Posterior cingulate gyrus (tissue), 11 donors: ENCODE data around the gene GSTM2.

Experiments used
- DNase-seq, 10 donors: peaks; one replicate each; pipeline versions ENCODE4 v3.0.0 to v3.0.0-alpha.2; 2020 to 2021; ENCODE audit warnings: mixed read lengths in 3 of 10
- intact Hi-C: fragments of 100-400 bp; cut with DNase I; formaldehyde crosslinking; loops from one replicate; pipeline ENCODE4 v1.15.1; 2023

GSTM2 gene

DNA sequence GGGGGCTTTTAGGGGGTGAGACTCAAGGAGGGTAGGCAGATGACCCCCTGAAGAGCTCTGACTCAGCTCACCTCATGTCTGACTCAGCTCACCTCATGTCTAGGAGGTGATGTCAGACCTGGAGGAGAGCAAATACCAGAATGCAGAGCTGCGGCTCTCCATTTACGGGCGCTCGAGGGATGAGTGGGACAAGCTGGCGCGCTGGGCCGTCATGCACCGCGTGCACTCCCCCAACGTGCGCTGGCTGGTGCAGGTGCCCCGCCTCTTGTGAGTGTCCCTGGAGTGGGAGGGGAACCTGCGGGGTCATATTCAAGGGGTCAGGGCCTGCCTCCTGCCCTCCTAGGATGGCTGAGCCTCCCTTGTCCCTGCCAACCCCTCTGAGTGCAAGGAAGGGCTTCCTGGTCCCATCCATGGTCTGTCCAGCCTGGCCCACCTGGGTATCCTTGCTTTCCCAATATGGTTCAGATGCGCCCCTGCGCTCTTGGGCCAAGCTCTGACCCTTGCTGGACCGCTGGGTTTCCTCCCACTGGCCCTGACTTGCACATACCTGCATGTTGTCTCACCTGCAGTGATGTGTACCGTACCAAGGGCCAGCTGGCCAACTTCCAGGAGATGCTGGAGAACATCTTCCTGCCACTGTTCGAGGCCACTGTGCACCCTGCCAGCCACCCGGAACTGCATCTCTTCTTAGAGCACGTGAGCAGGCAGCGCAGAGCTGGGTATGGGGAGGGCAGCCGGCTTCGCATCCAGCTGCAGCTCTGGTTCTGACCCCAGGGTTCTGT lies 39.1 kb upstream of the GSTM2 start:
- peak in 1 of 10 donors; percentile 77 for DNase-seq
- intact Hi-C loops = no loop called here

DNA sequence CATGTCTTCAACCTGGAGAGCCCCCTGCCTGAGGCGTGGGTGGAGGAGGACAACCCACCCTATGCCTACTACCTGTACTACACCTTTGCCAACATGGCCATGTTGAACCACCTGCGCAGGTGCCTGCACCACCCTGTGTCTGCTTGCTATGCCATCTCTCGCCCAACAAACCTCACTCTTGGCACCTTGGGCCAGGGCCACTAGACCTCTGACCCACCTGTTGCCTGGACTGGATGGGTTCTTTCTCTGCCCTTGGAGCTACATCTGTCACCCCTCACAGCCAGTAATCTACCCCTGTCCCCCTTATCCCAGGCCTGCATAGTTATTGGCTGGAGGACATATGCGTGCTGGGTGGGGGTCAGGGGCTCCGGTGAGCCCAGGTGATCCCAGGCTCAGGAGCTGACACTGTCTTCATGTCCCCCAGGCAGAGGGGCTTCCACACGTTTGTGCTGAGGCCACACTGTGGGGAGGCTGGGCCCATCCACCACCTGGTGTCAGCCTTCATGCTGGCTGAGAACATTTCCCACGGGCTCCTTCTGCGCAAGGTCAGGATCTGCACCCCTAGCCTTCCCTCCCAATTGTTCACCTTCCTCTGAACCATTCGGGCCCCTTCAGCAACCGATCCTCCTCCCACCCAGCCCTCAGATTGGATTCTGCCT lies 38.4 kb upstream of the GSTM2 start:
- no peak for DNase-seq
- intact Hi-C loops = loop anchor here (5.0 kb wide), 1 partner anchor 82 kb away; the partner anchor contains the start of gene GNAI3

DNA sequence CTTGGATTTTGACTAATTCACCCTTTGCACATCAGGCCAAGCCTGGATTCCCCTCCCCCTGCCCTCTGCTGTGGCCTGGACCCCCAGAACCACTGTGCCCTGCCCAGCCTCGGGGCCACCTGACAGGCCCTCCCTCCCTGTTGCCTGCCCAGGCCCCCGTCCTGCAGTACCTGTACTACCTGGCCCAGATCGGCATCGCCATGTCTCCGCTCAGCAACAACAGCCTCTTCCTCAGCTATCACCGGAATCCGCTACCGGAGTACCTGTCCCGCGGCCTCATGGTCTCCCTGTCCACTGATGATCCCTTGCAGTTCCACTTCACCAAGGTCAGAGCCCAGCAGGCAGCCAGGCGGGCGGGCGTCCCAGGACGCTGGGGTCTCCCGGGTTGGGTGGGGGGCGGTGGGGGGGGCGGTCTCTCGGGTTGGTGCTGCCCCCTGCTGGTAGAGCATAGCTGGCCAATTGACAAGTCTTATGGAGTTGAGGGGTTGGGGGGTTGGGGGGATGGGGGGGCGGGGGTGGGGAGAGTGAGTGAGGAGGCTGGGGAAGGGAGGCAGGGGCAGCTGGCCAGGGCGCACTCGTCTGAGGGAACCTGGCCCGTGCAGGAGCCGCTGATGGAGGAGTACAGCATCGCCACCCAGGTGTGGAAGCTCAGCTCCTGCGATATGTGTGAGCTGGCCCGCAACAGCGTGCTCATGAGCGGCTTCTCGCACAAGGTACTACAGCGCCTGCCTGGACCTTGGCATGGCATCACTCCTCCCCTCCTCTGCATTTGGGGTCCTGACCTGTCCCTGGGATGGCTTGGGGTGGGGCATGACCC lies 37.6 kb upstream of the GSTM2 start:
- intact Hi-C loops = loop anchor here (5.0 kb wide), 1 partner anchor 83 kb away; the partner anchor contains the start of gene GNAI3

DNA sequence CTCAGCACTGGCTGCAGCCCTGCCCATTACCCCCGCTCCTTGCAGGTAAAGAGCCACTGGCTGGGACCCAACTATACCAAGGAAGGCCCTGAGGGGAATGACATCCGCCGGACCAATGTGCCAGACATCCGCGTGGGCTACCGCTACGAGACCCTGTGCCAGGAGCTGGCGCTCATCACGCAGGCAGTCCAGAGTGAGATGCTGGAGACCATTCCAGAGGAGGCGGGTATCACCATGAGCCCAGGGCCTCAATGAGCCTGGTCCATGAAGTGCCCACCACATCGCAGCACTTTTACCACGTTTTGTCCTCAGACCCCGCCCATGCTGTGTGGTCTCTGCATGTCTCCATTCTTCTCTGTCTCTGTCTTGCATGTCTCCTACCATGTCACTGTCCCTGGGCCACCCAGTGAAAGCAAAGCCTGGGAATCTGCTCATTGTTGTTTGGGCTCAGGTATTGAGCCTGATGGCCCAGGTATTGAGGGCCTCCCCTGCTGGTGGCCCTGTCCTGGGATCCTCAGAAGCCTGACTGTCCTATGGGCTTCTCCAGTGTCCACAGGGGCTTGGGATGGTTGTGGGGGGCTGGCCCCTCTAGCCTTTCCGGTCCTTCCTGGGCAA lies 36.9 kb upstream of the GSTM2 start:
- DNase-seq = peak in 1 of 10 donors; percentile 69
- intact Hi-C loops = loop anchor here (5.0 kb wide), 1 partner anchor 84 kb away; the partner anchor contains the start of gene GNAI3

More for the DNA sequence above, 37.6 kb upstream of the GSTM2 start:
- DNase-seq = peak in 1 of 10 donors; percentile 85

DNA sequence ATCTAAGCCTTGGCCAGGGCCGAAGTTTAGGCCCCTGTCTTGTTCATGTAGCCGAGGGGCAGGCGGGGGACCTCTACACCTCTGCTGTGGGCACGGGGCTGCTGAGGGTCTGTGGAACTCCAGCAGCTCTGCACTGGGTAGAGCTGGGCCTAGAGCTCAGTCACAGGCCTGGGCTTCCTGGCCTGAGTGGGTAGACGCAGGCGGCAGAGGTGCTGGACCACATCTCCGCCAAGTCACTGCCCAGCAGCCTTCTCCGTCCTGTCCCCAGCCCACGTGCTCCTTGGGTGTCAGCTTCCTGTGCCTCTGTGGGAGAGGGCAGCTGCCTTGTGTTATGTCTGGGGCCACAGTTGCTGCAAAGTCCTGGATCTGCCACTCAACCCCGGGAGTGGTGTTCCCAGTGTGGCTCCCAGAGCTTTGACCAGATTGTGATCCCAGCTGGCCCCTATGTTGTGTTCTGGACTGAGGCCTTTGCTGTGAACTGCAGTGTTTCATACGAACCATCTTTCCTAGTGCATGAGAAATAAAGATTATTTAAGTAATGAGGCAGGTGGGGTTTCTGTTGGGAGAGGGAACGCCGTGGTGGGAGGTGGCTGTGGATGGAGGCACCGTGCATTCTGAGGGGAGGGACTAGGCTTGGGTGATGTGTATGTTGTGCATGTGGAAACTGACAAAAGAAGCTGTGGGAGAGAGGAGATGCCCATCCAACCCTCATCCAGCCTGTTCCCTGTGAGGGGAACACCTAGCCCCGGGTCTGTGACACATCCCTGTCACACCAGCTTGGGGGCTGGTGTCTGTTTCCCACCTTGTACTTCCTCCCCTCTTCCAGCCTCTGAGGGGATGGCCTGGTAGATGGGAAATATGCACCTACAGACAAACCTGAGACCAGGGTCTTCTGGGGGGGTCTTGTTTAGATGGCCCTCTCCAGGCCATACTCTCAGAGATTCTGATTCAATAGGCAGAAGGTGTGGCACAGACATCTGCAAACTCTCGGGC lies 36.0 kb upstream of the GSTM2 start:
- DNase-seq = peak in 1 of 10 donors; percentile 87
- intact Hi-C loops = loop anchor here (5.0 kb wide), 1 partner anchor 85 kb away; the partner anchor contains the start of gene GNAI3

DNA sequence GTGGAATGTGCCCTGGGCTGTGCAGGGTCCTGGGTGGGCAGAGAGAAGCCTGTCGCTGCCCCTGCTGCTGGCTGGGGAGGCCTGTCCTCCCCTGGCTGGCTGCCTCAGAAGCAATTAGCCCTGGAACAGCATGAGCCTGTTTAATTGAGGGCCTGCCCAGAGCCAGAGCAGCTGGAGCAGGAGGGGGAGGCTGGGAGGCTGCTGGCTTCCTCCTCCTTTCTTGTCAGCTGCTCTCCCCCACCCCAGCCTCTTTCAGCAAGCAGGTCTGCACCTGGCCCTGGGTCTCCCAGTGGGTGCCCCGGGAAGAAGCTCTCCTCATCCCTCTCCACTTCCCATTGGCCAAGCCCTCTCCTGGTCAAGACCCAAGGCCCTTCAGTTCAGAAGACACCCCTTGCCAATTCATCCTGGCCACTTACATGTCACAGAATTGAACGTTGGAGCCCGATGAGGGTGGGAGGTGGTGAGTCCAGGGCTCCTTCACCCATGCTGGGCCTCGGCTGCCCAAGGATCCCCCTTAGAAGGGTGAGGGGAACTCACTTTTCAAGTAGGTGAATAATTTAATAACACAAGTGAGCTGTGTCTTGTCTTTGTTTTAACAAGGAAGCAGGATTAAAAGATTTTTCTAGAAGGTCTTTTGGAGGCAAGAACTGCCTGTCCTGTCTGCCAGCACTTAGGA lies 35.0 kb upstream of the GSTM2 start:
- intact Hi-C loops = loop anchor here (5.0 kb wide), 1 partner anchor 86 kb away; the partner anchor contains the start of gene GNAI3
- peak in 8 of 10 donors; percentile 53 to 94 (median 62) for DNase-seq

DNA sequence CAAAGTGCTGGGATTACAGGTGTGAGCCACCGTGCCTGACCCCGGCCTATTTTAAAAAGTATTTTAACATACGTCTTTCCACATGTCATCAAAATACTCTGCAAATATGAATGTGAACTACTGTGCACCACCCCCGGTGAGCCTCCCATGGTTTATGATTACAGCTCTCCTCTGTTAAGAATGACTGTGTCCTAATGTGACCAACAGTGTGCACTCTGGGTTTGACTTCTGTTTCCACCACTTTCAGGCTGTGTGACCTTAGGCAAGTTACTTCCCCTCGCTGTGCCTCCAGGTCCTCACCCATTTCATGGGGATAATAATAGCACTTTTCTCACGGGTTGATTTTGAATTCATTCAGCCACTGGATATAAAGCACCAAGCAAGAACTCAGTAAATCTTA lies 33.6 kb upstream of the GSTM2 start:
- intact Hi-C loops = loop anchor here (5.0 kb wide), 1 partner anchor 87 kb away; the partner anchor contains the start of gene GNAI3
- no peak for DNase-seq

DNA sequence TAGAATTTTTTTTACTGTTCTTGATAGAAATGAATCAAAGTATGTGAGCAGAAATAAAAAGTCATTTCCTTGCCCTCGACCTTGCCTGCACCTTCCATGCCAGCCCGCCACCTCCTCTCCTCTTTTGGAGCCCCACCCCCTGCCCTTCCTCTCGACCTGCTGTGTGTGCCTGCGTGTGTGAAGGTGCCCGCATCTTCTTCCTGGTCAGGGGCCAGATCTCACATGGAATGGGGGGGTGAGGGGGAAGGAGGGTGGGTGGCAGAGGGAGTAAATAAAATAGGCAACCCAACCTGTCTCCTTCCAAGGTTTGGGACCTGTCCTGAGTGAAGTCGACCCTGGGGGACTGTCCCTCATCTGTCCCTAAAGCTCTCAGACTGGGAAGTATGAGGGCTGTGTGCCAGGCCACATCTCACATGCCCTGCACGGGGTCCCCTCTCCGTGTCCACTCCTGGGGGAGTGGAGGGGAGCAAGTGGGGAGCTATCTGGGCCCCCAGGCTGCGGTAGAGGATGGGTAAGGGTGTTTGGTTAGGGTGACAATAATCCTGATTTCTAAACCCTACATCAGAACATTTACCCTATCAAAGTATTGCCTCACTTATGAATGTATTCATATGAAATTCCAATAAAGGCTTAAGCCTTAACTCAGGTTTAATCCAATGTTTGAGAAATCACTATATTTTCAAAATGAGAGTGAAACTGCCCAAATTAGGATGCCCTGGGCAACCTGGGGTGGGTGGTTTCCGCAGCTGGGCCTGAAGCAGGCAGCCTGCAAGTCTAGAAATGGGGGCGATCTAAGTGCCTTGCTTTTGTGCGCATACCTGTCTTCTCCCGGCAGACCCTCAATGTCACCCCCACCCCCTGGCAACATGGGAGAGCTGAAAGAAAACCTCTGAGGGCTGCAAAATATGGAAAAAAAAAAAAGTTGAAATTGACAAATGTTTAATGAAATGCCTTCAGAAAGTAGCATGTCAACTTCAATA lies 32.8 kb upstream of the GSTM2 start:
- intact Hi-C loops = loop anchor here (5.0 kb wide), 1 partner anchor 88 kb away; the partner anchor contains the start of gene GNAI3
- peak in 1 of 10 donors; percentile 61 for DNase-seq

DNA sequence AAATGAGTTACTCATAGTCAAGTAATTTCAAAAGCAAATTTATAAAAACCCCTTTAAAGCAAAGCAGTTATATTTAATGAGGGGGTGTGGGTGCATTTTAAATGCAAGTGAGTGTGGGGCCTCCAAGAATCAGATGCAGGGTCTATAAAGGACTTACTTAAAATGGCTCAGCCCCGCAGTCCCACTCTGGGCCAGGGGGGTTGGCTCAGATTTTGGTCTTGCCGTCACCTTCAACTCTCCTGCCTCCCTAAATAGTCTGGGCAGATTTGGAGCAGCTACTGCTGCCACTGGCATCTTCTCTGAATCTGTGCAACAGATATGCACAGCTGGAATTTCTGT lies 32.0 kb upstream of the GSTM2 start:
- intact Hi-C loops = no loop called here
- DNase-seq = no peak

DNA sequence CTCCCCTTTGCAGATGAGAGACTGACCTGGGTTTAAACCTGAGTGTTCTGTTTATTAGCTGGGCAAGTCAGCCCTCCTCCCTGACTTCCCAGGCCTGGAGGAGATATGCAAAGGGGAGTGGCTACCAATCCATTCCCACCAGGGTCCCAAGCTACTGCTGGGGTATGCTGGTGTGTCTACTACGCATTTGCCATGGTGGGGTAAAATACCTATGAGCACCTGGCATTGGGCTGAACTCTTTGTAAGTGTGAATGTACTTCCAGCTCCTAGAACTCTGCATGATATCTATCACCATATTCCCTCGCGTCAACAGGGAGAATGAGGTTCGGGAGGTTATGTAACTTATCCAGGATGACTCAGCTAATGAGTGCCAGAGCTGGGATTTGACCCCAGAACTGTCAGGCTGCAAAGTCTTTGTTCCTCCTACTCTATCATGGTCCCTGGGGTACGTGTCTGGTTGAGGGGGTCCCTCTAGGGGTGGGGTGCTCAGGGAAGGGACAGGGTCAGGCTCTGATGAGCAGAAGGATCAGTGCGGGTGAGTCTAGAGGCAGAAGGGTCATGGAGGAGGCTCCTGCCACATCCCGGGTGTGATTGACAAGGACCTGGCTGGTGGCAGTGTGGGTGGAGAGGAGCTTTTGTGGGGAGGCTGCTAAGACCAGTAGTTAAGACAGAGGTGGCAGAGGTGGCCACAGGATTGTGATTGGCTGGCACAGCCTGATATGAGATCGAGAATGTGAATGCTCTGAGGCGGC lies 31.5 kb upstream of the GSTM2 start:
- peak in 1 of 10 donors; percentile 44 for DNase-seq
- intact Hi-C loops = no loop called here

DNA sequence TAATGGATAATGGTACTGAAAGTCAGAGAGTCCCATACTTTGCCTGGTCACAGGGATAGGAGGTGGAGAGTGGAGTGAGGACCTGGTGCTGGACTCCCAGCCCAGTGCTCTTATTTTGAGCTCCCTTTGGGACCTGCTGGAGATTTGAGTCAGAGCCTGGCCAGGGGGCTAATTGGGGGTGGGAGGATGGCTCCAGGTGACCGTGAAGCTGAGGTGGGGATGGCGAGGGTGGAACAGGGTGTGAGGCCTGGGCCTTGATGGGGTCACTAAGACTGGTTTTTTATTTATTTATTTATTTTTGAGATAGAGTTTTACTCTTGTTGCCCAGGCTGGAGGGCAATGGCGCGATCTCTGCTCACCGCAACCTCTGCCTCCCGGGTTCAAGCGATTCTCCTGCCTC lies 30.4 kb upstream of the GSTM2 start:
- DNase-seq = no peak
- intact Hi-C loops = no loop called here

DNA sequence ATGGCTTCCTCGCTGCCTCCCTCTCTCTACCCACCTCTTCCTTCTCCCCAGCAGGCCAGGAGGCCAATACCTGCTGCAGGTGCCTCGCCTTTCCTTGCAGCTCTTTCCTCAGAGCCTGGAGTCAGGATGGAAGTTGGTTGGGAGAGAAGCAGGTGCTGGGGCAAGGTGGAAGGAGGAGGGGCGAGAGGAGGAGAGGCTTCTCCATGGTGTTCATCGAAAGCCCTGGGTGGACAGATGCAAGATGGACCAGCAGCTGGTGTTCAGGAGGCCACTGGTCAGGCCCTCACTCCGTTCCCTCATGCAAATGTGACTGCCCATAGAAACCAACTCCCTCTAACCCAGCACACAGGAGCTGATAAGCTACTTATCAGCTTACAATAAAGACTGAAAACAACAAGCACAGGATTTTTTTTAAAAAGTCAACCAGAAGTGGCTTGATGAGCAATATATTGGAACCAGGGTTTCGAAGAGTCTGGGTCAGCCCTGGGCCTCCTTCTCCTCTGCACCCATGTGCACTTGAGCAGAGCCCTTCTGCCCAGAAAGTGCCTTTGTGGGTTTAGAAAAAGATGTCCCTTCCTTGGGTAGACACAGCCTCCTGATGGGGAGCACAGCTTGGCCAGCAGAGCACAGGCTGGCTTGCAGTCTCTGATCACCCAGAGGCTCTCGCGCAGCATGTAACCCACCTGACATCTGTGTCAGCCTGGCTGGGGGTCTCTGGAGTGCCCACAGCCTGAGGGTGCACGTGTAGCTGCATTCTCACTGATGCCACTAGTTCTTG lies 28.6 kb upstream of the GSTM2 start:
- peak in 2 of 10 donors; percentile 20 to 50 for DNase-seq
- intact Hi-C loops = no loop called here

DNA sequence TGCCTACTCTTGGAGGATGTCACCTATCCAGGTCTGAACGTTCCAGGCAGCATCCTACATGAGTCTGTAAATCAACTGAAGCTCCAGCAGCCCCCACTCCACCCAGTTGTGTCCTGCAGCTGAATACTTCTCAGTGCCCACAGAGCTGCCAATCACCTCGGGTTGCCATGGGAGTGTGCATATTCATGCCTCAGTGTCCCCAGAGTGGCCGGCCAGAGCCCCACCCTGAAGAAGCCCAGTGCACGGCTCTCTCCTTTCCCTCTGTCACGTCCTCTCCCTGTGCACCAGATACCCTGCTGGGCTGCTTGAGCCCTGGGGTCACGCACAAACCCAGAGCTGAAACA lies 28.0 kb upstream of the GSTM2 start:
- intact Hi-C loops = loop anchor here (1.0 kb wide), 2 partner anchors 133 to 344 kb away; partner anchors contain the start of gene AHCYL1
- peak in 1 of 10 donors; percentile 67 for DNase-seq

DNA sequence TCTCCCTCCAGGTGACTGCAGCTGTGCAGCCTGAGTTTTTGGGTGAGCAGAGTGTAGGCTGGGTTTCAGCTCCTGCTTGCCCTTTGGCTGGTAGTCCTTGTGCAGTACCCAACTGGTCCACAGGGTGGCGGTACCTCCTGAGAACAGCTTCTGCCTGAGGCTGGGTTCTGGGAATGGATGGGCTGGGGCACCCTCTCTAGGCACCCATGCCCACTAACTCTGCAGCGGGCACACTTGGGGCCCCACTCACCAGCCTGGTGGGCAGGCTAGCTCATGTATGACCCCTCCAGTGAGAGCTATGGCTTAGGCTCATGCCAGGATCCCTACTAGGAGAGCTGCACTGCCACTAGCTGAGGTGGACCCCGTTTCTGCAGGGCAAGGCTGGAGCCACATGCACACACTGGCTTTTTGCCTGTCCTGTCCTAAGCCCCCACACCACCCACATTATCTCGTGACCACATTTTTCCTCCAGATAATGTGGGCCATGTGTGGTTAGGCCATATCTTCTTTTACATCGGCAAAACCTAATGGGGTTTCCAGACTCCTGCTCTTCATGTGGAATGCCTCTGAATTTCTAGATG lies 27.5 kb upstream of the GSTM2 start:
- peak; percentile 65 to 97 (median 91) for DNase-seq
- intact Hi-C loops = loop anchor here (1.0 kb wide), 2 partner anchors 133 to 344 kb away; partner anchors contain the start of gene AHCYL1

DNA sequence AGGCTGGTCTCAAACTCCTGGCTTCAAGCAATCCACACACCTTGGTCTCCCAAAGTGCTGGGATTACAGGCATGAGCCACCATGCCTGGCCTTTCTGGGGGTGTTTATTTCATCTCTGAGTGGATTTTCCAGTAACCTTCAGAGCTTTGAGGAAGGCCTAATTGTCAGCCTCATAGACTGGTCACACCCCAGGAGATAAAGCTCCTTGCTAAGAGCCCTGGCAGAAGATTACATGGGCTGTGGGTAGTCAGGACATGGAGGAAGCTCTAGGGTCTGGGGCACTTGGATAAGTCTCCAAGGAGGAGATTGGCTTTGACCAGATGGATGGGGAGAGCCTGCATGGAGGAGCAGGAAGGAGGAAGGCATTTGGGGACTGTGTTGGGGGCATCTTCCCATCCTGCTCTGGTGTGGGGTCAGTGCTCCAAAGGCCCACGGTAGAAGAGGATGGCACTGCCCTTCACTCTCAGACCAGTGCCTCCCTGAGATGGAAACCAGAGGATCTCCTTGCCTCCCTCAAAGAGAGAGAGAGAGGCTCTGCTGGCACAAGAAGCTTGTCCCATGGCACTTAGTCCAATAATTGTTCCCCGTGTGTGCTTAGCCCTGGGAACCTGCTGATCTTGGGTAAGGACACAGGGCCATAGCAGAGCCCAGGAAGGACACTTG lies 26.6 kb upstream of the GSTM2 start:
- peak in 1 of 10 donors; percentile 8 for DNase-seq
- intact Hi-C loops = no loop called here
